Measurements from ENCODE around the gene CD63.
A peak's percentile ranks its signal among the peaks of the same experiment; 100 is the strongest.

The CD63 gene

GRCh38 chr12:55720894-55721444, 7.8 kb downstream of the CD63 start:
- no peak for DNase-seq (ENCODE audit: low read depth)

GRCh38 chr12:55720071-55720564, 8.7 kb downstream of the CD63 start, which contains the start of gene RDH5:
TSS of gene RDH5 (plus strand) at chr12:55720393. CDS start at chr12:55721185, 792 bp downstream.
- DNase-seq (ENCODE audit: low read depth): no peak

GRCh38 chr12:55719371-55719770, 9.4 kb downstream of the CD63 start:
- no peak for DNase-seq (ENCODE audit: low read depth)

- no peak for DNase-seq (ENCODE audit: low read depth)
These were observed 10.1 kb downstream of the CD63 start for GRCh38 chr12:55718624-55719275.

- DNase-seq (ENCODE audit: low read depth): no peak
These were observed 10.8 kb downstream of the CD63 start for GRCh38 chr12:55718015-55718414.

- DNase-seq (ENCODE audit: low read depth): no peak
These were observed 11.5 kb downstream of the CD63 start for GRCh38 chr12:55717011-55718007.

- DNase-seq (ENCODE audit: low read depth): no peak
These were observed 12.2 kb downstream of the CD63 start for GRCh38 chr12:55716582-55716957.

- peak; percentile 89 for DNase-seq (ENCODE audit: low read depth)
These were observed 12.8 kb downstream of the CD63 start, which contains the start of gene BLOC1S1 for GRCh38 chr12:55715833-55716581. TSS of gene BLOC1S1 (plus strand) at chr12:55716046. CDS start at chr12:55716052, 6 bp downstream.

GRCh38 chr12:55715169-55715764, 13.5 kb downstream of the CD63 start:
- DNase-seq (ENCODE audit: low read depth): no peak

GRCh38 chr12:55713721-55714120, 15.1 kb downstream of the CD63 start:
- no peak for DNase-seq (ENCODE audit: low read depth)

GRCh38 chr12:55712700-55713415, 16.0 kb downstream of the CD63 start:
- no peak for DNase-seq (ENCODE audit: low read depth)

GRCh38 chr12:55711786-55712553, 16.8 kb downstream of the CD63 start:
- no peak for DNase-seq (ENCODE audit: low read depth)

GRCh38 chr12:55708695-55709233, 20.0 kb downstream of the CD63 start:
- no peak for DNase-seq (ENCODE audit: low read depth)

- peak; percentile 39 for DNase-seq (ENCODE audit: low read depth)
These were observed 20.7 kb downstream of the CD63 start, which contains the start of gene ITGA7 for GRCh38 chr12:55707841-55708694. TSS of gene ITGA7 (minus strand) at chr12:55707904. CDS start at chr12:55707682, 222 bp downstream.

- no peak for DNase-seq (ENCODE audit: low read depth)
These were observed 21.6 kb downstream of the CD63 start for GRCh38 chr12:55707219-55707671.

GRCh38 chr12:55706568-55707218, 22.1 kb downstream of the CD63 start:
- DNase-seq (ENCODE audit: low read depth): no peak

GRCh38 chr12:55705782-55706402, 22.9 kb downstream of the CD63 start:
- DNase-seq (ENCODE audit: low read depth): no peak

Data from activated gamma-delta T cell treated with anti-CD3 and anti-CD28 coated beads, Interleukin-2, amount 50 U/mL, for 16 hours (primary cell).